Astrocyte (in vitro differentiated cells and primary cell): Measurements from ENCODE around the gene OR10D3. TPM values are rescaled to one million over a fixed set of nuclear protein-coding genes. Genes with fewer than 3 reads are reported as not detected.

Source experiments
- DNase-seq: peaks from one replicate; pipeline ENCODE4 v3.0.0-alpha.2; 2010; ENCODE audit warnings: low read depth
- FAIRE-seq: peaks from 2 replicates; lab custom pipeline; 2011; peaks lifted over from hg19 to GRCh38; lab: Jason Lieb, UNC
- H2AFZ ChIP-seq: 2 replicates; pipeline ENCODE4 v1.6.0; 2012; ENCODE audit warnings: low read depth, low read length, inconsistent platforms
- H3K27ac ChIP-seq: 2 replicates; pipeline ENCODE4 v1.5.1; 2011; ENCODE audit warnings: low read depth, low read length, inconsistent platforms
- H3K27me3 ChIP-seq: 2 replicates; pipeline ENCODE4 v1.6.0; 2011; ENCODE audit warnings: low read length, inconsistent platforms; ENCODE audit not compliant: insufficient read depth
- H3K36me3 ChIP-seq: 2 replicates; pipeline ENCODE4 v1.5.1; 2011; ENCODE audit warnings: low read length, inconsistent platforms; ENCODE audit not compliant: insufficient read depth
- H3K4me1 ChIP-seq: 2 replicates; pipeline ENCODE4 v1.5.1; 2011; ENCODE audit warnings: low read length, inconsistent platforms; ENCODE audit not compliant: insufficient read depth
- H3K4me2 ChIP-seq: 2 replicates; pipeline ENCODE4 v1.6.0; 2012; ENCODE audit warnings: low read length, inconsistent platforms
- H3K4me3 ChIP-seq: 2 replicates; pipeline ENCODE4 v1.5.1; 2011; ENCODE audit warnings: low read depth, mild to moderate bottlenecking, low read length, inconsistent platforms; ENCODE audit not compliant: insufficient read depth
- H3K79me2 ChIP-seq: 2 replicates; pipeline ENCODE4 v1.6.0; 2012; ENCODE audit warnings: mild to moderate bottlenecking, low read length, inconsistent platforms; ENCODE audit not compliant: insufficient read depth
- H3K9ac ChIP-seq: 2 replicates; pipeline ENCODE4 v1.6.0; 2012; ENCODE audit warnings: mild to moderate bottlenecking, low read length, inconsistent platforms
- H3K9me3 ChIP-seq: 2 replicates; pipeline ENCODE4 v1.5.1; 2012; ENCODE audit warnings: low read depth, mild to moderate bottlenecking, low read length, inconsistent platforms; ENCODE audit not compliant: insufficient read depth
- H4K20me1 ChIP-seq: 2 replicates; pipeline ENCODE4 v1.6.0; 2012; ENCODE audit warnings: low read length, inconsistent platforms; ENCODE audit not compliant: insufficient read depth
- H3K27ac Mint-ChIP-seq: one replicate; pipeline ENCODE4 v1.8.0; 2021; ENCODE audit warnings: mild to moderate bottlenecking, mixed read lengths; ENCODE audit not compliant: unreplicated experiment
- H3K27me3 Mint-ChIP-seq: one replicate; pipeline ENCODE4 v1.8.0; 2021; ENCODE audit warnings: low read depth, mixed read lengths; ENCODE audit not compliant: unreplicated experiment
- H3K36me3 Mint-ChIP-seq: one replicate; pipeline ENCODE4 v1.8.0; 2021; ENCODE audit warnings: low read depth, mixed read lengths; ENCODE audit not compliant: unreplicated experiment
- H3K4me1 Mint-ChIP-seq: one replicate; pipeline ENCODE4 v1.8.0; 2021; ENCODE audit warnings: low read depth, mixed read lengths; ENCODE audit not compliant: unreplicated experiment
- H3K4me3 Mint-ChIP-seq: one replicate; pipeline ENCODE4 v1.8.0; 2021; ENCODE audit warnings: mild to moderate bottlenecking, moderate library complexity, mixed read lengths; ENCODE audit not compliant: unreplicated experiment
- H3K9me3 Mint-ChIP-seq: one replicate; pipeline ENCODE4 v1.8.0; 2021; ENCODE audit warnings: mild to moderate bottlenecking, mixed read lengths; ENCODE audit not compliant: unreplicated experiment
- EZH2 ChIP-seq: IDR thresholded peaks from 2 replicates; pipeline ENCODE4 v1.6.1; 2012; ENCODE audit warnings: mild to moderate bottlenecking, low read length, inconsistent platforms; ENCODE audit not compliant: insufficient read depth
- total RNA-seq: library from RNA; stranded (reverse); gene quantifications from 2 replicates; pipeline ENCODE4 v1.2.1, GENCODE V29; 2021
- TF ChIP-seq, protein P1 (sequence below): IDR thresholded peaks from 2 replicates; pipeline ENCODE4 v1.5.1; 2011; ENCODE audit warnings: low read depth, mild to moderate bottlenecking, inconsistent platforms, low read length, moderate library complexity; ENCODE audit not compliant: insufficient read depth

The OR10D3 gene
- total RNA-seq, 1 donor from 2014 or later, result not detected

DNA sequence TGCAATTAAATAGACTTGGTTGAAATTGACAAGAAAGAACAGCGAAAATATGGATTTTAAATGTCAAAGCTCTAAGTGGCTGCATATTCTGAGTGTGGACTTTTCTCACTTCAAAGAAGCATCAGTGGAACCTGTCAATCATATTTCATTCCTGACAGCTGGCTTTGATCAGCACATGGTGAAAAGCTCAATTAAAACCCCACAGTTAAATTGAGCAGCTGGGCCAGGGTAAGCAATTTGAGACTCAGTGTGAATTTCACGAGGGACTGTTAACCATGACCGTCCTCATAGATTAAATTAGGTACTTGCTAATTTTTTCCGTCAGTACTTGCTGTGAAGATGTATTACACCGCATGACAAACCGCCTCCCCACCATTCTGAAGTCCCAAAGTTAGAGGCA is 11.0 kb upstream of the OR10D3 start:
- Histone ChIP-seq H3K79me2 (no peaks in the 10 kb centered on the region), H3K4me1 (no peaks in the 10 kb centered on the region), H2AFZ (no peak overlapping the region), H3K9ac (no peak overlapping the region), H3K27ac (no peak overlapping the region), H3K36me3 (no peaks in the 10 kb centered on the region), H3K27me3 (no peaks in the 10 kb centered on the region), H3K4me3 (no peak overlapping the region), H3K9me3 (no peaks in the 10 kb centered on the region), H3K4me2 (no peak overlapping the region), H4K20me1 (no peaks in the 10 kb centered on the region)
- TF ChIP-seq EZH2, result no peak
- TF ChIP-seq, protein P1, sequence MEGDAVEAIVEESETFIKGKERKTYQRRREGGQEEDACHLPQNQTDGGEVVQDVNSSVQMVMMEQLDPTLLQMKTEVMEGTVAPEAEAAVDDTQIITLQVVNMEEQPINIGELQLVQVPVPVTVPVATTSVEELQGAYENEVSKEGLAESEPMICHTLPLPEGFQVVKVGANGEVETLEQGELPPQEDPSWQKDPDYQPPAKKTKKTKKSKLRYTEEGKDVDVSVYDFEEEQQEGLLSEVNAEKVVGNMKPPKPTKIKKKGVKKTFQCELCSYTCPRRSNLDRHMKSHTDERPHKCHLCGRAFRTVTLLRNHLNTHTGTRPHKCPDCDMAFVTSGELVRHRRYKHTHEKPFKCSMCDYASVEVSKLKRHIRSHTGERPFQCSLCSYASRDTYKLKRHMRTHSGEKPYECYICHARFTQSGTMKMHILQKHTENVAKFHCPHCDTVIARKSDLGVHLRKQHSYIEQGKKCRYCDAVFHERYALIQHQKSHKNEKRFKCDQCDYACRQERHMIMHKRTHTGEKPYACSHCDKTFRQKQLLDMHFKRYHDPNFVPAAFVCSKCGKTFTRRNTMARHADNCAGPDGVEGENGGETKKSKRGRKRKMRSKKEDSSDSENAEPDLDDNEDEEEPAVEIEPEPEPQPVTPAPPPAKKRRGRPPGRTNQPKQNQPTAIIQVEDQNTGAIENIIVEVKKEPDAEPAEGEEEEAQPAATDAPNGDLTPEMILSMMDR, result no peak
- no peaks in the 10 kb centered on the region for H3K36me3 Mint-ChIP-seq
- peaks cover 2% of the 10 kb centered on the region for H3K4me1 Mint-ChIP-seq
- no peak overlapping the region for H3K4me3 Mint-ChIP-seq
- peaks cover 5% of the 10 kb centered on the region for H3K27me3 Mint-ChIP-seq
- H3K9me3 Mint-ChIP-seq, result no peaks in the 10 kb centered on the region
- no peak for DNase-seq
- H3K27ac Mint-ChIP-seq, result no peak overlapping the region
- no peak for FAIRE-seq

DNA sequence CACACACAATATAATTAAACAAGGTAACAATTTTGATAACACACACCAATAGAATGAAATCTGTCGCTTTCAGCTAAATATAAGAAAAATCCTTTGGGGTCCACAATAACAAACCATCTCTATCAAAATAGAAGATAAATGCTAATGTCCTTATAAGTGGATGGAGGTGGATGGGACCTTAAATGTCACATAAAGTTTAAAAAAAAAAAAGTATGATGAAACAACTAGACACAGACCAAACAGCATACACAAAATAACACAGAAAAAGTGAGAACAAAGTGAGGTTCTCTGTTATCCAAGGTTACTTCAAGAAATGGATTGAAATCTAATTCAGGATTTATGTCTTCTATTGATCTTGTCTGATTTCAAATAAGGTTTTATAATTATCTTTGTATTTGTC is 10.5 kb upstream of the OR10D3 start:
- no peaks in the 10 kb centered on the region for H3K79me2 ChIP-seq
- DNase-seq (no peak), FAIRE-seq (no peak)
- peaks cover under 1% of the 10 kb centered on the region for H3K27me3 Mint-ChIP-seq
- no peaks in the 10 kb centered on the region for H3K27me3 ChIP-seq
- no peak overlapping the region for H3K4me3 Mint-ChIP-seq
- no peaks in the 10 kb centered on the region for H3K4me1 ChIP-seq
- H4K20me1 ChIP-seq, result no peaks in the 10 kb centered on the region
- H2AFZ ChIP-seq, result no peak overlapping the region
- no peaks in the 10 kb centered on the region for H3K36me3 Mint-ChIP-seq
- H3K36me3 ChIP-seq, result no peaks in the 10 kb centered on the region
- no peak overlapping the region for H3K9ac ChIP-seq
- no peak overlapping the region for H3K27ac Mint-ChIP-seq
- H3K4me2 ChIP-seq, result no peak overlapping the region
- H3K9me3 Mint-ChIP-seq, result no peaks in the 10 kb centered on the region
- no peak overlapping the region for H3K4me3 ChIP-seq
- H3K4me1 Mint-ChIP-seq, result peaks cover 2% of the 10 kb centered on the region
- TF ChIP-seq, protein P1, result no peak
- TF ChIP-seq EZH2, result no peak
- no peak overlapping the region for H3K27ac ChIP-seq
- H3K9me3 ChIP-seq, result no peaks in the 10 kb centered on the region

DNA sequence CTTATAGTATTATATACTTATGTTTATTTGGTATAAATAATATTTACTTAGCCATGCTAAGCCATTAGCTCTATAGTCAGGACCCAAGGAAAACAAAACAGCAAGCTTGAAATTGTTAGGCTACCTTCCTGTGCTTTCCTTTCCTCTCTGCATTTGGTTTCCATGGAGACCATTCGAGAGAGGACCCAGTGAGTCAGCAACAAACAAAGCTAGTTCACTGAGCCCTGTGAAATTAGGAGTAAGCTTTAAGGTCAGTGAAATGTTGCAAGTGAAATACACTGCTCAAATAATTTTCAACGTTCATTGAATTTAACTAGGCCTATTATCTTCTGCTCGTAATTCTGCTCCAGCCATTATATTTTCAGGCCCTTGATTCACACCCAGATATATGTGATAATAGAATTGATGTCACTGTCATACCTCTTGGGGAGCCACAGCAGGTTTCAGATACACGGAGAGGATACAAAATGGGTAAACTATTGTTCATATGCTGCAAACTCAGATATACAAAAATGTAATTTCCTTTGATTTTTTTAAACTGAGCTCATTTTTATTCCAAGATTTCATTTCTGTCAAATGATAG is 9.1 kb upstream of the OR10D3 start:
- Histone ChIP-seq H3K4me3 (no peak overlapping the region), H3K36me3 (no peaks in the 10 kb centered on the region), H3K4me2 (peak overlapping the region; percentile 23), H3K27ac (no peak overlapping the region), H4K20me1 (no peaks in the 10 kb centered on the region), H3K4me1 (no peaks in the 10 kb centered on the region), H3K9me3 (no peaks in the 10 kb centered on the region), H2AFZ (no peak overlapping the region), H3K27me3 (no peaks in the 10 kb centered on the region), H3K79me2 (no peaks in the 10 kb centered on the region), H3K9ac (no peak overlapping the region)
- H3K4me1 Mint-ChIP-seq, result peaks cover 2% of the 10 kb centered on the region
- no peak overlapping the region for H3K4me3 Mint-ChIP-seq
- TF ChIP-seq, protein P1, result no peak
- no peak for TF ChIP-seq EZH2
- no peaks in the 10 kb centered on the region for H3K27me3 Mint-ChIP-seq
- no peaks in the 10 kb centered on the region for H3K9me3 Mint-ChIP-seq
- FAIRE-seq (no peak), DNase-seq (peak; percentile 64)
- no peak overlapping the region for H3K27ac Mint-ChIP-seq
- no peaks in the 10 kb centered on the region for H3K36me3 Mint-ChIP-seq
